ENCODE measurements around the gene CXCR5. TPM values are rescaled to one million over a fixed set of nuclear protein-coding genes. Genes with fewer than 3 reads are reported as not detected.

The CXCR5 gene
- total RNA-seq, 4 donors from 2014 or later: 0.17 TPM; not detected in 3

GRCh38 chr11:118947091-118947490, 63.4 kb downstream of the CXCR5 start:
- intact Hi-C loops (cut with DNase I): no loop called here
- DNase-seq (ENCODE audit: extremely low spot score): no peak
- no peaks in the 10 kb centered on the region for H3K27me3 ChIP-seq
- no peaks in the 10 kb centered on the region for H3K4me1 ChIP-seq
- TF ChIP-seq EP300 (IDR thresholded peaks at IDR 0.05) (no peak), POLR2A (IDR thresholded peaks at IDR 0.05; ENCODE audit: low read depth) (no peak), POLR2AphosphoS5 (IDR thresholded peaks at IDR 0.05) (no peak), CTCF (IDR thresholded peaks at IDR 0.05) (no peak)
- no peaks in the 10 kb centered on the region for H3K36me3 ChIP-seq
- WGBS: 58% methylated on average over 1 of the region's 2 CpGs
- H3K4me3 ChIP-seq: no peak overlapping the region
- H3K27ac ChIP-seq (replicated peaks in 1 of 4): no peak overlapping the region
- no peaks in the 10 kb centered on the region for H3K9me3 ChIP-seq

Small RNA genes within 50 kb of the gene (small RNA-seq; reads per million reads assigned to genes)
- gene MIR4492 (0 reads per million in 3 donors), gene RF00019 (0 reads per million in 3 donors), gene RN7SL688P (0 reads per million in 3 donors)

Other genes with a start within 250 kb of the CXCR5 start
- not detected for gene TREH, start 204.2 kb upstream of the CXCR5 start, total RNA-seq
- gene DDX6, start 92.7 kb upstream of the CXCR5 start, total RNA-seq: 100 to 1,000 TPM in 3 of 4 donors, 10 to 100 TPM in 1; 92.9 to 113 (median 105) TPM
- 10 to 100 TPM; 19.1 to 66.2 (median 42.7) TPM for gene BCL9L, start 42.0 kb downstream of the CXCR5 start, total RNA-seq
- gene UPK2, start 72.4 kb downstream of the CXCR5 start, total RNA-seq: not detected
- gene FOXR1, start 87.9 kb downstream of the CXCR5 start, total RNA-seq: not detected
- gene CENATAC, start 114.2 kb downstream of the CXCR5 start, total RNA-seq: 10 to 100 TPM; 22.2 to 55.2 (median 30.8) TPM
- 1,000 to 10,000 TPM; 1,036 to 2,235 (median 1,740) TPM for gene RPS25, start 134.5 kb downstream of the CXCR5 start, total RNA-seq
- 10 to 100 TPM; 38.2 to 47.2 (median 42.4) TPM for gene TRAPPC4, start 134.9 kb downstream of the CXCR5 start, total RNA-seq
- gene SLC37A4, start 147.0 kb downstream of the CXCR5 start, total RNA-seq: 10 to 100 TPM in 1 of 4 donors, 1 to 10 TPM in 3; 5.8 to 11.7 (median 9.5) TPM
- 10 to 100 TPM; 36.1 to 57.5 (median 52.7) TPM for gene HYOU1, start 173.3 kb downstream of the CXCR5 start, total RNA-seq
- 10 to 100 TPM; 27.4 to 40.2 (median 32.4) TPM for gene VPS11, start 183.9 kb downstream of the CXCR5 start, total RNA-seq
- 1 to 10 TPM; 3.1 to 7.8 (median 6.1) TPM for gene HMBS, start 201.0 kb downstream of the CXCR5 start, total RNA-seq
- 10 to 100 TPM; 14.2 to 28.7 (median 19.9) TPM for gene DPAGT1, start 218.0 kb downstream of the CXCR5 start, total RNA-seq
- 10 to 100 TPM in 2 of 4 donors, 1 to 10 TPM in 2; 7.5 to 15.2 (median 9.4) TPM for gene C2CD2L, start 223.5 kb downstream of the CXCR5 start, total RNA-seq
- gene HINFP, start 237.7 kb downstream of the CXCR5 start, total RNA-seq: 10 to 100 TPM; 22.8 to 30.8 (median 26.4) TPM

Measured in esophagus muscularis mucosa (tissue), 4 donors.